Measurements from ENCODE around the gene GATA2. TPM values are rescaled to one million over a fixed set of nuclear protein-coding genes. Genes with fewer than 3 reads are reported as not detected.

GATA2 gene
- total RNA-seq, 3 donors from 2014 or later = 1.6 to 10.1 (median 8.8) TPM

- DNase-seq = no peak
- Histone ChIP-seq H3K9me3 (no peaks in the 10 kb centered on the region), H3K4me3 (no peak overlapping the region), H3K36me3 (ENCODE audit: low read depth) (no peaks in the 10 kb centered on the region), H3K4me1 (ENCODE audit: low read depth) (peaks cover 49% of the 10 kb centered on the region)
- intact Hi-C loops (cut with DNase I, micrococcal nuclease) = no loop called here
- ATAC-seq = no peak
- TF ChIP-seq CTCF (IDR thresholded peaks at IDR 0.05) = no peak
Observed at GRCh38 chr3:128489674-128489926, 3.4 kb downstream of the GATA2 start.

- H3K4me3 ChIP-seq = no peak overlapping the region
- ATAC-seq = peak; percentile 38
- H3K4me1 ChIP-seq (ENCODE audit: low read depth) = peaks cover 49% of the 10 kb centered on the region
Observed at GRCh38 chr3:128488991-128489673, 3.9 kb downstream of the GATA2 start.

GRCh38 chr3:128488636-128488990 is 4.4 kb downstream of the GATA2 start:
- Histone ChIP-seq H3K4me3 (no peak overlapping the region), H3K4me1 (ENCODE audit: low read depth) (peaks cover 49% of the 10 kb centered on the region), H3K9me3 (no peaks in the 10 kb centered on the region), H3K36me3 (ENCODE audit: low read depth) (no peaks in the 10 kb centered on the region)
- DNase-seq = no peak
- TF ChIP-seq CTCF (IDR thresholded peaks at IDR 0.05) = no peak
- intact Hi-C loops (cut with DNase I, micrococcal nuclease) = no loop called here
- no peak for ATAC-seq

More at GRCh38 chr3:128488991-128489673, 3.9 kb downstream of the GATA2 start:
- no peak for TF ChIP-seq CTCF (IDR thresholded peaks at IDR 0.05)
- H3K36me3 ChIP-seq (ENCODE audit: low read depth) = no peaks in the 10 kb centered on the region
- intact Hi-C loops (cut with DNase I, micrococcal nuclease) = no loop called here
- H3K9me3 ChIP-seq = no peaks in the 10 kb centered on the region
- peak in 1 of 3 donors; percentile 58 for DNase-seq

- Histone ChIP-seq H3K9me3 (no peaks in the 10 kb centered on the region), H3K36me3 (ENCODE audit: low read depth) (no peaks in the 10 kb centered on the region), H3K4me3 (no peak overlapping the region), H3K4me1 (ENCODE audit: low read depth) (peaks cover 46% of the 10 kb centered on the region)
- intact Hi-C loops (cut with DNase I, micrococcal nuclease) = no loop called here
- peak; percentile 73 for ATAC-seq
- DNase-seq = peak; percentile 68 to 72 (median 72)
- TF ChIP-seq CTCF (IDR thresholded peaks at IDR 0.05) = no peak
Observed at GRCh38 chr3:128487813-128488635, 5.0 kb downstream of the GATA2 start.

- TF ChIP-seq CTCF (IDR thresholded peaks at IDR 0.05) = no peak
- Histone ChIP-seq H3K4me1 (ENCODE audit: low read depth) (peaks cover 41% of the 10 kb centered on the region), H3K4me3 (no peak overlapping the region), H3K9me3 (no peaks in the 10 kb centered on the region), H3K36me3 (ENCODE audit: low read depth) (no peaks in the 10 kb centered on the region)
- DNase-seq = no peak
- intact Hi-C loops (cut with DNase I, micrococcal nuclease) = no loop called here
- no peak for ATAC-seq
Observed at GRCh38 chr3:128487538-128487812, 5.5 kb downstream of the GATA2 start.

Measured in mucosa of descending colon (tissue), 3 donors.